SJCRH30 (cell line): Measurements from ENCODE around the gene POLR3E. TPM values are rescaled to one million over a fixed set of nuclear protein-coding genes. Genes with fewer than 3 reads are reported as not detected.

Experiments used
- DNase-seq, 2 experiments: peaks; one replicate each; pipeline ENCODE4 v3.0.0-alpha.2; 2015 to 2020
- H3K27ac ChIP-seq: fragments of 250-450 bp; sonication (Bioruptor Pico); 2 replicates; pipeline ENCODE4 v1.5.1; 2020; ENCODE audit warnings: mild to moderate bottlenecking, moderate library complexity
- H3K27me3 ChIP-seq: fragments of 250-450 bp; sonication (Bioruptor Pico); 2 replicates; pipeline ENCODE4 v1.5.1; 2020; ENCODE audit warnings: mild to moderate bottlenecking, moderate library complexity
- H3K36me3 ChIP-seq: fragments of 250-450 bp; sonication (Bioruptor Pico); 2 replicates; pipeline ENCODE4 v1.5.1; 2020; ENCODE audit warnings: mild to moderate bottlenecking, moderate library complexity
- H3K4me1 ChIP-seq: fragments of 250-450 bp; sonication (Bioruptor Pico); 2 replicates; pipeline ENCODE4 v1.5.1; 2020; ENCODE audit warnings: mild to moderate bottlenecking, moderate library complexity
- H3K4me3 ChIP-seq: fragments of 250-450 bp; sonication (Bioruptor Pico); 2 replicates; pipeline ENCODE4 v1.5.1; 2020; ENCODE audit warnings: mild to moderate bottlenecking, moderate library complexity
- H3K9me3 ChIP-seq: fragments of 250-450 bp; sonication (Bioruptor Pico); replicated peaks from 2 replicates; pipeline ENCODE4 v1.5.1; 2020; ENCODE audit warnings: mild to moderate bottlenecking, moderate library complexity
- total RNA-seq: library from RNA; depleted of rRNA; stranded (reverse); fragments of >200 nt; shearing (Covaris generic); gene quantifications from 2 replicates; pipeline ENCODE4 v1.2.3, GENCODE V29; 2014; rRNA removed

POLR3E gene
- 35.5 and 36.9 TPM in 2 replicates for total RNA-seq

- H3K36me3 ChIP-seq: no peaks in the 10 kb centered on the region
- H3K4me3 ChIP-seq: peak within 1 kb of the TSS; percentile 82
- no peaks in the 10 kb centered on the region for H3K4me1 ChIP-seq
- no peaks in the 10 kb centered on the region for H3K27me3 ChIP-seq
- peak within 1 kb of the TSS; percentile 68 for H3K27ac ChIP-seq
- peak; percentile 97 to 98 for DNase-seq
- no peaks in the 10 kb centered on the region for H3K9me3 ChIP-seq
These were observed at the start of gene POLR3E for GRCh38 chr16:22297114-22297870. POLR3E (plus strand) TSS chr16:22297409; CDS start chr16:22302969, 5,560 bp downstream.

DNA sequence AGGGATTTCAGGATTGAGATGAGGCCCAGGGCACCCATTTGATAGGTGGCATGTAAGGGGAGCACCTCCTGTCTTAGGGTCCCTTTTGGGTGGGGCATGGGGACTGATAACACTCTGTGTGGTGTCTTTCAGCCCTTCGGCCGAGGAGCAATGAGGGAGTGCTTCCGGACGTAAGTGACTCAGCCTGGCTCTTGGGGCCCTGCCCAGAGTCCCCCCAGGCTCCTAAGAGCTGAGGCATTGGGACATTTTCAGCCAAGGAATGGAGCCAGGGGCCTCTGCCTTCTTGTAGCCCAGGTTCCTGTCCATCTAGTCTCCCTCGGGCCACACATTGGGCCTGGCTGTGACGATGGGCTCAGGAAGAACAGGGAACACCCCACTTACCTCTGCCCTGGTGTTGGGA is 46.7 kb upstream of the POLR3E start:
- no peaks in the 10 kb centered on the region for H3K27me3 ChIP-seq
- no peaks in the 10 kb centered on the region for H3K9me3 ChIP-seq
- H3K27ac ChIP-seq: no peak overlapping the region
- no peaks in the 10 kb centered on the region for H3K4me1 ChIP-seq
- DNase-seq: no peak
- no peak overlapping the region for H3K4me3 ChIP-seq
- H3K36me3 ChIP-seq: peaks cover 46% of the 10 kb centered on the region

- Histone ChIP-seq H3K27me3 (no peaks in the 10 kb centered on the region), H3K36me3 (peaks cover 48% of the 10 kb centered on the region), H3K27ac (no peak overlapping the region)
These were observed 44.9 kb upstream of the POLR3E start for GRCh38 chr16:22252317-22252716.

DNA sequence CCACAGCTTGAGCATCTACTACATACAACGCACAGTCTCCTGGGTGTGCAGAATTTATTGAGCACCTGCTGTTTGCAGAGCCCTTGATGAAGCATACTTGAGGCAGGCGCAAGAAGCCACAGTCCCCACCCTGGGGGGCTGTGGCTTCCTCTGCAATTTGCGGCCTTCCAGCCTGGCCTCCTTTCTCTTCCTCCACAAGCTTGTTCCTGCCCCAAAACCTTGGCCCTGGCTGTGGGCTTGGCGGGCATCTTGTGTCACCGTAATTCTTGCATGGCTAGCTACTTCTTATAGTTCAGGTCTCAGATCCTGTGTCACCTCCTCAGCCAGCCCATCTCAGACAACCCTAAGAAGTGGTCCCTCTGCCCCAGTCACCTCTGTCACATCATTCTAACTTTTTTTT is 43.9 kb upstream of the POLR3E start:
- peaks cover 51% of the 10 kb centered on the region for H3K36me3 ChIP-seq
- no peak overlapping the region for H3K27ac ChIP-seq

More at GRCh38 chr16:22252317-22252716, 44.9 kb upstream of the POLR3E start:
- DNase-seq: peak in 1 of 2 experiments; percentile 6
- no peak overlapping the region for H3K4me3 ChIP-seq
- no peaks in the 10 kb centered on the region for H3K4me1 ChIP-seq
- no peaks in the 10 kb centered on the region for H3K9me3 ChIP-seq

DNA sequence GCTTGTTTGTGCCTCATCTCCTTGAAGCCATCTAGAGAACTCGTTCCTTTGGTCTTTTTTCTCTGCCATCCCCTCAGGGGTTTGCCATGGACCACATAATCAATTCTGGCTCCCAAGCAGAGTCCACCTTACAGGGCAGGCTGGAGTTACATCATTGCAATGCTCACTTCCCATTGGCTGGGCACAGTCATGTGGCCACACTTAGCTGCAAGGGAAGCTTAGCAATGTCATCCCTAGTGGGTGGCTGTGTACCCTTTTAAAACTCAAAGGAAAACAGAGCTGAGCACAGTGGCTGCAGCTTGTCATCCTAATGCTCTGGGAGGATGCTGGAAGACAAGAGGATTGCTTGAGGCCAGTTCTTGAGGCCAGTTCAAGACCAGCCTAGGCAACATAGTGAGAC is 41.9 kb upstream of the POLR3E start:
- Histone ChIP-seq H3K4me3 (no peak overlapping the region), H3K27me3 (no peaks in the 10 kb centered on the region), H3K4me1 (no peaks in the 10 kb centered on the region), H3K9me3 (no peaks in the 10 kb centered on the region), H3K36me3 (peaks cover 60% of the 10 kb centered on the region), H3K27ac (no peak overlapping the region)
- no peak for DNase-seq

More for the DNA sequence above, 43.9 kb upstream of the POLR3E start:
- H3K9me3 ChIP-seq: no peaks in the 10 kb centered on the region
- H3K4me1 ChIP-seq: no peaks in the 10 kb centered on the region
- H3K4me3 ChIP-seq: no peak overlapping the region
- no peak for DNase-seq
- H3K27me3 ChIP-seq: no peaks in the 10 kb centered on the region

- DNase-seq: no peak
- Histone ChIP-seq H3K9me3 (no peaks in the 10 kb centered on the region), H3K27ac (no peak overlapping the region), H3K4me3 (no peak overlapping the region), H3K36me3 (peaks cover 54% of the 10 kb centered on the region), H3K4me1 (no peaks in the 10 kb centered on the region), H3K27me3 (no peaks in the 10 kb centered on the region)
These were observed 39.8 kb upstream of the POLR3E start for GRCh38 chr16:22257440-22257839.

DNA sequence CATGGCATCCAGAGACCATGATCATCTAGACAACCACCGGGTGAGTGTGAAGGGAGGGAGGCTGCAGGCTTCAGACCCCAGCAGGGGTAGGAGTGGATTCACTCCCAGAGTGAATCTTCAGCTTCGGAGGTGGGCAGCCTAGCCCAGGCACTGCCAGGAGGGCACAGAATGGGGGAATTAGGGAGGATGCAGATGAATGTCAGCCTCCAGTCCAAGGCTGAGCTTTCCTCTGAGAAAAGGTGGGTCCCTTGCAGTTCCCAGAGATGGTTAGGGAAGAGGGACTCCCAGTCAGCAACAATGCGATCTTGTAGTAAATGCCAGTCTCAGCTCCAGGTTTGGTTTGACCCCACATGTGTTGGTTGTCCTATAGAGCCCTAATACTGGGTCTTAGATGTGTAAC is 36.7 kb upstream of the POLR3E start:
- no peak for DNase-seq
- no peaks in the 10 kb centered on the region for H3K4me1 ChIP-seq
- no peaks in the 10 kb centered on the region for H3K9me3 ChIP-seq
- H3K36me3 ChIP-seq: peaks cover 35% of the 10 kb centered on the region
- H3K27ac ChIP-seq: no peak overlapping the region
- no peak overlapping the region for H3K4me3 ChIP-seq
- H3K27me3 ChIP-seq: no peaks in the 10 kb centered on the region

- no peaks in the 10 kb centered on the region for H3K27me3 ChIP-seq
- no peaks in the 10 kb centered on the region for H3K4me1 ChIP-seq
- H3K4me3 ChIP-seq: no peak overlapping the region
- DNase-seq: no peak
- no peaks in the 10 kb centered on the region for H3K9me3 ChIP-seq
- no peak overlapping the region for H3K27ac ChIP-seq
- H3K36me3 ChIP-seq: peaks cover 28% of the 10 kb centered on the region
These were observed 34.7 kb upstream of the POLR3E start for GRCh38 chr16:22262460-22262859.

DNA sequence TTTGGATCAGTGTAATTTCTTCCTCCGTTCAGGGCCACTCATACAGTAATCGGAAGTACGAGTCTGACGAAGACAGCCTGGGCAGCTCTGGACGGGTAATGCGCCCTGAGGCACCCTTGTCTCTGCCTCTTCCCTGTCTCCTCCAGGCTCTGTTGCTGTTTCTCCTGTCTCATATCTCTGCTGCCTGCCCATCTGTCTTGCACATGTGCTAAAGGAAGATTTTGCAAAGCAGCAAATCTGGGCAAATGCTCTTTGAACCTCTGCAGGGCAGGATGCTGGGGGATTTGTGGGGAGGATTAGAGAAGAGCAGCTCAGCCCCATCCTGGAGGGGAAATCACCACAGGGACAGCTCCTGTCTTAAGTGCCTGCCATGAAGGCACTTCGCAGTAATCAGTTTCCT is 32.4 kb upstream of the POLR3E start:
- Histone ChIP-seq H3K9me3 (no peaks in the 10 kb centered on the region), H3K4me3 (no peak overlapping the region), H3K27ac (no peak overlapping the region), H3K27me3 (no peaks in the 10 kb centered on the region), H3K4me1 (no peaks in the 10 kb centered on the region), H3K36me3 (peaks cover 19% of the 10 kb centered on the region)
- DNase-seq: no peak

GRCh38 chr16:22265351-22265750 is 31.9 kb upstream of the POLR3E start:
- H3K4me1 ChIP-seq: no peaks in the 10 kb centered on the region
- peaks cover 16% of the 10 kb centered on the region for H3K36me3 ChIP-seq
- H3K27ac ChIP-seq: no peak overlapping the region
- H3K27me3 ChIP-seq: no peaks in the 10 kb centered on the region
- no peaks in the 10 kb centered on the region for H3K9me3 ChIP-seq
- no peak overlapping the region for H3K4me3 ChIP-seq
- DNase-seq: no peak

DNA sequence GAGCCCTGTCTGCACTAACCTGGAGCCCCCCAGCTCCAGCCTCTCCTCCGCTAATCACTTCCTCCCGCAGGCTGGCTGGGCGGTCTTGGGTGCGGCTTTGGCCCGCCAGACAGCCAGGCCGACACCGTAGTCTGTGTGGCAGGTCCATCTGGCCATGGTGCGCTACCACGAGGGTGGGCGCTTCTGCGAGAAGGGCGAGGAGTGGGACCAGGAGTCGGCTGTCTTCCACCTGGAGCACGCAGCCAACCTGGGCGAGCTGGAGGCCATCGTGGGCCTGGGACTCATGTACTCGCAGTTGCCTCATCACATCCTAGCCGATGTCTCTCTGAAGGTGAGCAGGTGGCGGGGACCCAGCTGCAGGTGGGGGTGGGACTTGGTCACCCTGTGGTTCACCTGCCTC is 30.7 kb upstream of the POLR3E start:
- H3K27ac ChIP-seq: no peak overlapping the region
- H3K4me3 ChIP-seq: no peak overlapping the region
- DNase-seq: no peak
- no peaks in the 10 kb centered on the region for H3K4me1 ChIP-seq
- H3K9me3 ChIP-seq: no peaks in the 10 kb centered on the region
- no peaks in the 10 kb centered on the region for H3K27me3 ChIP-seq
- peaks cover 14% of the 10 kb centered on the region for H3K36me3 ChIP-seq

GRCh38 chr16:22267764-22268163 is 29.4 kb upstream of the POLR3E start:
- H3K4me1 ChIP-seq: no peaks in the 10 kb centered on the region

GRCh38 chr16:22270525-22270924 is 26.7 kb upstream of the POLR3E start:
- DNase-seq: no peak
- Histone ChIP-seq H3K9me3 (no peaks in the 10 kb centered on the region), H3K36me3 (peaks cover 21% of the 10 kb centered on the region), H3K4me3 (no peak overlapping the region), H3K4me1 (no peaks in the 10 kb centered on the region), H3K27ac (no peak overlapping the region), H3K27me3 (no peaks in the 10 kb centered on the region)

More at GRCh38 chr16:22267764-22268163, 29.4 kb upstream of the POLR3E start:
- peaks cover 3% of the 10 kb centered on the region for H3K36me3 ChIP-seq
- no peaks in the 10 kb centered on the region for H3K9me3 ChIP-seq
- H3K4me3 ChIP-seq: no peak overlapping the region
- no peak for DNase-seq
- H3K27me3 ChIP-seq: no peaks in the 10 kb centered on the region
- no peak overlapping the region for H3K27ac ChIP-seq

DNA sequence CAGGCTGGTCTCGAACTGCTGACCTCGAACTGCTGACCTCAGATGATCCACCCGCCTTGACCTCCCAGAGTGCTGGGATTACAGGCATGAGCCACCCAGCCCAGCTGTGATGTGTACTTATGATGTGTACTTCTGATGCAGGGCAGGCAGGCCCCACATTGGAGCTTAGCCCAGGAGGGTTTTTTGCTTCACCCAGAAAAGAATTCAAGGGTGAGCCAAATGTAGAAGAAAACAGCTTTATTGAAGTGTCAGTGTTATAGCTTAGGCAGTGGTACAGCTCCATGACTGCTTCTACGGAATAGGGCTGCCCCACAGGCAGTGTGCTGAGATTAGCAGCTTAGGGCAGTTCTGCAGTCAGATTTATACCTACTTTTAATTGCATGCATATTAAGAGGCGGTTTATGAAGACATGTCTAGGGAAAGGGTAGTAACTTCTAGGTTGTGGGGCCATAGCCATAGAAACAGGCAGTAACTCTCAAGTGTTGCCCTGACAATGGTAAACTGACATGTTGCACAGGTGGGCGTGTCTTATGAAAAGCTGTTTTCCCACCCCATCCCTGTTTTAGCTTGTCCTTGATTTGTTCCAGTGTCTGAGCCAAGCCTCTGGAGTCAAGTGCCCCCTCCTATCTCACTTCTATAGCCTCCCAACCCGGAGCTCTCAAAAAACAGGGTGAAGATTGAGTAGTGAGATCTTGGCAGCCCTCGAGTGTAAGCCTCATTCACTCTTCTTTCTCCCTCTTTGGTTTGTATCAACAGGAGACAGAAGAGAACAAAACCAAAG is 24.1 kb upstream of the POLR3E start:
- no peak for DNase-seq
- Histone ChIP-seq H3K36me3 (peaks cover 22% of the 10 kb centered on the region), H3K4me1 (no peaks in the 10 kb centered on the region), H3K27me3 (no peaks in the 10 kb centered on the region), H3K27ac (no peak overlapping the region), H3K9me3 (no peaks in the 10 kb centered on the region), H3K4me3 (no peak overlapping the region)

DNA sequence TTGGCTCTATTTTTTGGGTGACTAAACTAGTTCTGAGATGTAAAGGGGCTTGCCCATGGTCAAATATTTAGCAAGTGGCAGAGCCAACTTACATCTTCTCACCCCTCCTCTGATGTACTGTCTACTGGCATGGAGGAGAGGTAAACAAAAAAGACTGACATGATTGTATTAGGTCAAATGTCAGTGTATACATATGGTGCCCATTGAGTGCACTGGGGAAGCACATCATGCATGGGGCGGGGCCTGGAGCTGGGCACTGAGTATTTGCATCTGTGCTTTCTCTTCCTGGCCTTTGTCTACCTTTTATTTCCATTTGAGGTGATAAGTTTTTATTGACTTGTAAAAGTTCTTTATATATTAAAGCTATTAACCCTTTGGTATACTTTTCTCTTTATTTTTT is 22.3 kb upstream of the POLR3E start:
- Histone ChIP-seq H3K27me3 (no peaks in the 10 kb centered on the region), H3K9me3 (no peaks in the 10 kb centered on the region), H3K27ac (no peak overlapping the region), H3K4me1 (no peaks in the 10 kb centered on the region), H3K36me3 (peaks cover 22% of the 10 kb centered on the region), H3K4me3 (no peak overlapping the region)
- no peak for DNase-seq
